Sigmoid colon (tissue), 7 donors: ENCODE results near the gene C1QTNF6. TPM values are rescaled to one million over a fixed set of nuclear protein-coding genes. Genes with fewer than 3 reads are reported as not detected.

Experiments used
- DNase-seq: peaks from one replicate; pipeline ENCODE4 v3.0.0-alpha.2; 2019
- H3K27ac ChIP-seq, 4 donors: fragments of 200-600 bp; sonication (generic); one replicate each; pipeline ENCODE4 v1.5.1; 2016 to 2019; ENCODE audit warnings: mild to moderate bottlenecking in 1 of 4
- H3K27me3 ChIP-seq, 3 donors: fragments of 200-600 bp; sonication (generic); one replicate each; pipeline ENCODE4 v1.5.1; 2019; ENCODE audit warnings: mild to moderate bottlenecking in 1 of 3
- H3K36me3 ChIP-seq, 4 donors: fragments of 200-600 bp; sonication (generic); one replicate each; pipeline ENCODE4 v1.5.1; 2016 to 2019
- H3K4me1 ChIP-seq, 4 donors: fragments of 200-600 bp; sonication (generic); one replicate each; pipeline ENCODE4 v1.5.1; 2017 to 2019
- H3K4me3 ChIP-seq, 4 donors: fragments of 200-600 bp; sonication (generic); one replicate each; pipeline ENCODE4 v1.5.1; 2017 to 2019; ENCODE audit warnings: mild to moderate bottlenecking in 2 of 4, moderate library complexity in 1 of 4
- H3K9me3 ChIP-seq, 4 donors: fragments of 200-600 bp in 3 of 4; sonication (generic) in 3 of 4; one replicate each; pipeline versions ENCODE4 v1.5.1 to v1.6.1; 2013 to 2019
- CTCF ChIP-seq, 4 experiments: fragments of 450-650 bp in 3 of 4; fragments of 200-600 bp in 1 of 4; IDR thresholded peaks; one replicate each; pipeline ENCODE4 v1.5.1; 2016 to 2019; ENCODE audit warnings: antibody characterized with exemption in 4 of 4, mild to moderate bottlenecking in 3 of 4, moderate library complexity in 2 of 4
- EP300 ChIP-seq, 4 donors: sonication (generic); formaldehyde crosslinking; IDR thresholded peaks; one replicate each; pipeline ENCODE4 v1.6.1; 2017; ENCODE audit warnings: antibody characterized with exemption in 4 of 4
- POLR2A ChIP-seq, 2 donors: fragments of 450-650 bp; IDR thresholded peaks; one replicate each; pipeline ENCODE4 v1.6.1; 2016; ENCODE audit warnings: antibody characterized with exemption in 2 of 2, mild to moderate bottlenecking in 2 of 2, moderate library complexity in 2 of 2
- POLR2AphosphoS5 ChIP-seq, 4 donors: sonication (generic); formaldehyde crosslinking; IDR thresholded peaks; one replicate each; pipeline ENCODE4 v1.6.1; 2017; ENCODE audit warnings: antibody characterized with exemption in 4 of 4
- WGBS, 2 donors: extraction: QIAGEN DNeasy Blood & Tissue Kit; methylation state at CpG; one replicate each; pipeline ENCODE4 v1.1.7; 2013; 5-methylcytosine and 5-hydroxymethylcytosine counted together
- intact Hi-C: fragments of 100-400 bp; cut with DNase I; formaldehyde crosslinking; loops from one replicate; pipeline ENCODE4 v1.15.1; 2023
- polyA plus RNA-seq, 3 donors: library from polyadenylated mRNA; stranded (reverse); fragments of 200-250 nt; gene quantifications; one replicate each; pipeline ENCODE4 v1.2.3, GENCODE V29; 2013
- total RNA-seq, 4 donors: library from RNA; depleted of rRNA; stranded (reverse); fragments of >200 nt; gene quantifications; one replicate each; pipeline ENCODE4 v1.1.0, GENCODE V29; 2016
- donor health status: healthy with polysubstance abuse.
- donor health status: Bipolar disorder and iron deficiency.
- donor health status: healthy.

The C1QTNF6 gene
- total and polyA plus RNA-seq, 7 donors, result 1.1 to 12.1 (median 1.8) TPM

- Histone ChIP-seq H3K27ac (peak overlapping the region; percentile 82 to 88 (median 84)), H3K9me3 (no peaks in the 10 kb centered on the region), H3K36me3 (peaks cover 0 to 3% (median 0%) of the 10 kb centered on the region in 4 donors), H3K4me1 (peaks cover 0 to 42% (median 29%) of the 10 kb centered on the region in 4 donors), H3K4me3 (peak overlapping the region in 1 of 4 donors; percentile 47), H3K27me3 (no peaks in the 10 kb centered on the region)
- 64 to 73% methylated on average over 4 of the region's 4 CpGs for WGBS, 2 donors
- TF ChIP-seq POLR2AphosphoS5 (IDR thresholded peaks at IDR 0.05), result no peak
- no peak for TF ChIP-seq EP300 (IDR thresholded peaks at IDR 0.05)
- DNase-seq, result peak; percentile 48
- intact Hi-C loops, result no loop called here
Observed at GRCh38 chr22:37186997-37187522, 987 bp downstream of the C1QTNF6 start.

- no peak overlapping the region for H3K4me3 ChIP-seq
- DNase-seq, result peak; percentile 43
- WGBS, 2 donors, result 55 to 71% methylated on average over 9 of the region's 9 CpGs
Observed at GRCh38 chr22:37186228-37186996, 1.6 kb downstream of the C1QTNF6 start.

GRCh38 chr22:37185646-37186227 is 2.3 kb downstream of the C1QTNF6 start:
- DNase-seq, result peak; percentile 55
- peaks cover 0 to 42% (median 29%) of the 10 kb centered on the region in 4 donors for H3K4me1 ChIP-seq

More at GRCh38 chr22:37186228-37186996, 1.6 kb downstream of the C1QTNF6 start:
- H3K36me3 ChIP-seq, result peaks cover 0 to 5% (median 0%) of the 10 kb centered on the region in 4 donors
- peak overlapping the region in 3 of 4 donors; percentile 82 to 85 (median 83) for H3K27ac ChIP-seq
- no peaks in the 10 kb centered on the region for H3K9me3 ChIP-seq
- no peak for TF ChIP-seq EP300 (IDR thresholded peaks at IDR 0.05)
- TF ChIP-seq CTCF (IDR thresholded peaks at IDR 0.05), result no peak
- intact Hi-C loops, result no loop called here
- peaks cover 0 to 42% (median 29%) of the 10 kb centered on the region in 4 donors for H3K4me1 ChIP-seq
- H3K27me3 ChIP-seq, result no peaks in the 10 kb centered on the region

GRCh38 chr22:37184816-37185541 is 3.1 kb downstream of the C1QTNF6 start:
- H3K4me1 ChIP-seq, result peaks cover 0 to 37% (median 29%) of the 10 kb centered on the region in 4 donors
- no peak overlapping the region for H3K27ac ChIP-seq
- peaks cover 0 to 5% (median 0%) of the 10 kb centered on the region in 4 donors for H3K36me3 ChIP-seq
- intact Hi-C loops, result no loop called here
- H3K9me3 ChIP-seq, result no peaks in the 10 kb centered on the region
- TF ChIP-seq EP300 (IDR thresholded peaks at IDR 0.05) (no peak), POLR2AphosphoS5 (IDR thresholded peaks at IDR 0.05) (no peak), POLR2A (IDR thresholded peaks at IDR 0.05) (no peak), CTCF (IDR thresholded peaks at IDR 0.05) (no peak)
- no peaks in the 10 kb centered on the region for H3K27me3 ChIP-seq
- no peak overlapping the region for H3K4me3 ChIP-seq
- WGBS, 2 donors, result 92 to 93% methylated on average over 18 of the region's 18 CpGs
- no peak for DNase-seq

More at GRCh38 chr22:37185646-37186227, 2.3 kb downstream of the C1QTNF6 start:
- WGBS, 2 donors, result 81 to 82% methylated on average over 13 of the region's 13 CpGs
- Histone ChIP-seq H3K36me3 (peaks cover 0 to 5% (median 0%) of the 10 kb centered on the region in 4 donors), H3K9me3 (no peaks in the 10 kb centered on the region), H3K4me3 (no peak overlapping the region), H3K27me3 (no peaks in the 10 kb centered on the region), H3K27ac (no peak overlapping the region)
- intact Hi-C loops, result no loop called here
- no peak for TF ChIP-seq POLR2A (IDR thresholded peaks at IDR 0.05)
- TF ChIP-seq CTCF (IDR thresholded peaks at IDR 0.05), result no peak
- TF ChIP-seq EP300 (IDR thresholded peaks at IDR 0.05), result no peak
- TF ChIP-seq POLR2AphosphoS5 (IDR thresholded peaks at IDR 0.05), result no peak
